Prostate gland (tissue), 2 donors: ENCODE measurements around the gene STXBP6.

ENCODE experiments used
- POLR2A ChIP-seq: fragments of 450-650 bp; IDR thresholded peaks from one replicate; pipeline ENCODE4 v1.6.1; 2016; ENCODE audit warnings: antibody characterized with exemption, mild to moderate bottlenecking
- POLR2AphosphoS5 ChIP-seq: sonication (generic); formaldehyde crosslinking; IDR thresholded peaks from one replicate; pipeline ENCODE4 v1.6.1; 2017; ENCODE audit warnings: antibody characterized with exemption
- TF ChIP-seq, protein P1 (sequence below), 4 experiments: fragments of 200-600 bp in 2 of 4; fragments of 450-650 bp in 2 of 4; sonication (generic) in 2 of 4; IDR thresholded peaks; 1 replicate in 3 of 4; 2 replicates in 1 of 4; pipeline ENCODE4 v1.5.1; 2016 to 2019; ENCODE audit warnings: antibody characterized with exemption in 4 of 4, mild to moderate bottlenecking in 2 of 4, moderate library complexity in 2 of 4

DNA sequence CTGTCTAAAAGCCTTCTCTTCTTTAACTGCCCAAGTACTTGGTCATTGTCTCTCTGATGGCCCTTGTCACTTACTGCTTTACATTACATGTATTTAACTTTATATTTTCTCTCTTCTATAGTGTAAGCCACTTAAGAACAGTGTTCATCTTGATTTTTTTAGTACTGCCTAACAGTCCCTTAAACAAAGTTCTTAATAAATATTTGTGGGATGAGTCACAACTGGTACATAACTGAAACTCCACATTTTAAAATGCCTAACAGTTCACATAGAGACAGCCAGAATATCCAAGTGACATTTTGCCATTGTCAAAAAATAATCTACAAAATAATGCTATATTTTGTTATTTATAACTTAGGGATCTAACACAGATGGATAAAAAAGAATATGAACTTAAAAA, 146.6 kb downstream of the STXBP6 start:
- TF ChIP-seq, protein P1, sequence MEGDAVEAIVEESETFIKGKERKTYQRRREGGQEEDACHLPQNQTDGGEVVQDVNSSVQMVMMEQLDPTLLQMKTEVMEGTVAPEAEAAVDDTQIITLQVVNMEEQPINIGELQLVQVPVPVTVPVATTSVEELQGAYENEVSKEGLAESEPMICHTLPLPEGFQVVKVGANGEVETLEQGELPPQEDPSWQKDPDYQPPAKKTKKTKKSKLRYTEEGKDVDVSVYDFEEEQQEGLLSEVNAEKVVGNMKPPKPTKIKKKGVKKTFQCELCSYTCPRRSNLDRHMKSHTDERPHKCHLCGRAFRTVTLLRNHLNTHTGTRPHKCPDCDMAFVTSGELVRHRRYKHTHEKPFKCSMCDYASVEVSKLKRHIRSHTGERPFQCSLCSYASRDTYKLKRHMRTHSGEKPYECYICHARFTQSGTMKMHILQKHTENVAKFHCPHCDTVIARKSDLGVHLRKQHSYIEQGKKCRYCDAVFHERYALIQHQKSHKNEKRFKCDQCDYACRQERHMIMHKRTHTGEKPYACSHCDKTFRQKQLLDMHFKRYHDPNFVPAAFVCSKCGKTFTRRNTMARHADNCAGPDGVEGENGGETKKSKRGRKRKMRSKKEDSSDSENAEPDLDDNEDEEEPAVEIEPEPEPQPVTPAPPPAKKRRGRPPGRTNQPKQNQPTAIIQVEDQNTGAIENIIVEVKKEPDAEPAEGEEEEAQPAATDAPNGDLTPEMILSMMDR (IDR thresholded peaks at IDR 0.05): no peak
- TF ChIP-seq POLR2AphosphoS5 (no peak), POLR2A (no peak)
